Caco-2 (cell line): ENCODE data around the gene MRPS27. TPM values are rescaled to one million over a fixed set of nuclear protein-coding genes. Genes with fewer than 3 reads are reported as not detected.

ENCODE experiments used
- Bru-seq: library from RNA; stranded (reverse); fragments of 400-500 nt; gene quantifications from one replicate; lab custom pipeline; 2021; lab: Mats Ljungman, UMichigan
- BruChase-seq, 2 experiments: library from RNA; stranded (reverse); fragments of 400-500 nt; gene quantifications; one replicate each; lab custom pipeline; 2021; lab: Mats Ljungman, UMichigan
- BruUV-seq: library from RNA; stranded (reverse); fragments of 400-500 nt; replicated peaks from 2 replicates; lab custom pipeline; 2021; lab: Mats Ljungman, UMichigan
- CTCF ChIA-PET: fragments of 300-600 bp; sonication (Branson Sonifier 250); formaldehyde crosslinking; loops from one replicate; lab custom pipeline; 2022; ENCODE audit warnings: antibody characterized with exemption; lab: Charles Lee
- POLR2A ChIA-PET: fragments of 300-600 bp; sonication (Branson Sonifier 250); formaldehyde crosslinking; loops from one replicate; lab custom pipeline; 2022; ENCODE audit warnings: antibody characterized with exemption; lab: Charles Lee
- DNase-seq, 2 experiments: peaks; one replicate each; pipeline versions ENCODE4 v3.0.0 to v3.0.0-alpha.2; 2020 to 2022
- H3K27me3 ChIP-seq: replicated peaks from 2 replicates; pipeline ENCODE4 v1.6.0; 2011; ENCODE audit warnings: low read length; ENCODE audit not compliant: control insufficient read depth, insufficient read depth
- H3K36me3 ChIP-seq: 2 replicates; pipeline ENCODE4 v1.5.1; 2011; ENCODE audit warnings: low read length; ENCODE audit not compliant: control insufficient read depth, insufficient read depth
- H3K4me1 ChIP-seq: fragments of 250-450 bp; sonication (Bioruptor Pico); 2 replicates; pipeline ENCODE4 v1.5.1; 2020; ENCODE audit warnings: mild to moderate bottlenecking
- H3K4me3 ChIP-seq: 2 replicates; pipeline ENCODE4 v1.5.1; 2011; ENCODE audit warnings: low read depth, mild to moderate bottlenecking, control low read depth, low read length
- H3K9me3 ChIP-seq: fragments of 250-450 bp; sonication (Bioruptor Pico); 2 replicates; pipeline ENCODE4 v1.5.1; 2020; ENCODE audit warnings: mild to moderate bottlenecking, moderate library complexity
- H3K27ac Mint-ChIP-seq: one replicate; pipeline ENCODE4 v1.8.0; 2022; ENCODE audit warnings: mixed read lengths; ENCODE audit not compliant: unreplicated experiment
- H3K27me3 Mint-ChIP-seq: one replicate; pipeline ENCODE4 v1.8.0; 2022; ENCODE audit warnings: mixed read lengths; ENCODE audit not compliant: insufficient read depth, unreplicated experiment
- H3K36me3 Mint-ChIP-seq: one replicate; pipeline ENCODE4 v1.8.0; 2022; ENCODE audit warnings: mild to moderate bottlenecking, mixed read lengths; ENCODE audit not compliant: insufficient read depth, unreplicated experiment
- H3K4me1 Mint-ChIP-seq: one replicate; pipeline ENCODE4 v1.8.0; 2022; ENCODE audit warnings: low read depth, mixed read lengths; ENCODE audit not compliant: unreplicated experiment
- H3K4me3 Mint-ChIP-seq: one replicate; pipeline ENCODE4 v1.8.0; 2022; ENCODE audit warnings: mild to moderate bottlenecking, moderate library complexity, mixed read lengths; ENCODE audit not compliant: unreplicated experiment
- H3K9me3 Mint-ChIP-seq: one replicate; pipeline ENCODE4 v1.8.0; 2022; ENCODE audit warnings: mixed read lengths; ENCODE audit not compliant: unreplicated experiment
- CTCF ChIP-seq, 2 experiments: fragments of 200-600 bp in 1 of 2; IDR thresholded peaks; 1 replicate in 1 of 2; 2 replicates in 1 of 2; pipeline versions ENCODE4 v1.5.1 to v1.8.0; 2011 to 2022; ENCODE audit warnings: antibody characterized with exemption in 1 of 2, control low read depth in 1 of 2, inconsistent platforms in 1 of 2, low read depth in 1 of 2, low read length in 1 of 2, mild to moderate bottlenecking in 1 of 2, moderate library complexity in 1 of 2; ENCODE audit not compliant: insufficient read depth in 1 of 2, severe bottlenecking in 1 of 2, unreplicated experiment in 1 of 2
- intact Hi-C: fragments of 100-400 bp; cut with micrococcal nuclease; formaldehyde crosslinking; loops from one replicate; pipeline ENCODE4 v1.10.0; 2022; ENCODE audit not compliant: unreplicated experiment
- long read RNA-seq: library from polyadenylated mRNA; stranded (forward); transcript quantifications from one replicate; pipeline ENCODE4 v2.0.0, GENCODE V29; 2022
- total RNA-seq: library from RNA; stranded (reverse); gene quantifications from 2 replicates; pipeline ENCODE4 v1.2.3, GENCODE V29; 2022

Gene MRPS27
- total RNA-seq (71.1 and 83.8 TPM in 2 replicates), Bru-seq, nascent RNA (percentile 87 among the genes with signal in this experiment), BruChase-seq, experiment 1, labeled RNA remaining after a 2-hour chase (percentile 75 among the genes with signal in this experiment), BruChase-seq, experiment 2, labeled RNA remaining after a 6-hour chase (percentile 79 among the genes with signal in this experiment)
- long read RNA-seq, transcript MRPS27-202 (11 exons, 2,628 nt): minor isoform, 16 of 261 reads
- long read RNA-seq, transcript MRPS27-201 (11 exons, 2,785 nt): major isoform, 195 of 261 reads
- long read RNA-seq, partial matches to known transcripts: 4 of 261 reads
- long read RNA-seq, other reads (novel, unspliced or antisense): 43 of 261 reads

GRCh38 chr5:72319976-72320752, at the start of gene MRPS27, which contains the start of gene PTCD2:
Gene MRPS27, minus strand, starts transcription at chr5:72320240. Its CDS starts 19 bp downstream, at chr5:72320221.
Gene PTCD2, plus strand, starts transcription at chr5:72320373. Its CDS starts 10 bp downstream, at chr5:72320383.
- H3K4me1 Mint-ChIP-seq: peaks cover 17% of the 10 kb centered on the region
- no TSS peak for BruUV-seq
- no peaks in the 10 kb centered on the region for H3K9me3 ChIP-seq
- peaks cover 4% of the 10 kb centered on the region; the same call in 1 of the 2 replicates for H3K4me1 ChIP-seq
- peak within 1 kb of the TSS; percentile 99 for H3K4me3 Mint-ChIP-seq
- peaks cover 39% of the 10 kb centered on the region for H3K36me3 Mint-ChIP-seq
- TF ChIP-seq CTCF (IDR thresholded peaks at IDR 0.05; ENCODE audit: insufficient read depth in 1 of 2, low read depth in 1 of 2, low read length in 1 of 2, severe bottlenecking in 1 of 2, unreplicated experiment in 1 of 2): peak; percentile 29 to 45
- H3K4me3 ChIP-seq: peak within 1 kb of the TSS; percentile 78
- peak within 1 kb of the TSS; percentile 97 for H3K27ac Mint-ChIP-seq
- H3K27me3 ChIP-seq: no peaks in the 10 kb centered on the region
- no peaks in the 10 kb centered on the region for H3K36me3 ChIP-seq
- ChIA-PET POLR2A (interaction anchor here (0.5 to 1.0 kb wide), 4 partner anchors 12 to 787 kb away, joined by 3 to 19 read pairs (median 3); no protein-coding TSS in a partner anchor), CTCF (interaction anchor here (1.1 kb wide), 1 partner anchor 12 kb away, joined by 15 read pairs; no protein-coding TSS in a partner anchor)
- H3K27me3 Mint-ChIP-seq: no peaks in the 10 kb centered on the region
- intact Hi-C loops: loop anchor here (1.0 kb wide), 1 partner anchor 12 kb away; no protein-coding TSS in a partner anchor
- no peaks in the 10 kb centered on the region for H3K9me3 Mint-ChIP-seq
- DNase-seq: peak; percentile 97 to 99

- H3K27ac Mint-ChIP-seq: no peak overlapping the region
- no peak overlapping the region for H3K4me3 ChIP-seq
- H3K4me1 ChIP-seq: peaks cover 12% of the 10 kb centered on the region; the same call in 1 of the 2 replicates
- no peak for TF ChIP-seq CTCF (IDR thresholded peaks at IDR 0.05; ENCODE audit: insufficient read depth in 1 of 2, low read depth in 1 of 2, low read length in 1 of 2, severe bottlenecking in 1 of 2, unreplicated experiment in 1 of 2)
- intact Hi-C loops: no loop called here
- no peaks in the 10 kb centered on the region for H3K4me1 Mint-ChIP-seq
- DNase-seq: no peak
- H3K36me3 Mint-ChIP-seq: no peaks in the 10 kb centered on the region
- ChIA-PET CTCF (no interaction called here), POLR2A (no interaction called here)
- H3K36me3 ChIP-seq: no peaks in the 10 kb centered on the region
- no peak overlapping the region for H3K4me3 Mint-ChIP-seq
- no peaks in the 10 kb centered on the region for H3K9me3 ChIP-seq
- H3K27me3 Mint-ChIP-seq: no peaks in the 10 kb centered on the region
- no peaks in the 10 kb centered on the region for H3K9me3 Mint-ChIP-seq
- H3K27me3 ChIP-seq: no peaks in the 10 kb centered on the region
- no TSS peak for BruUV-seq
Observed at GRCh38 chr5:72369711-72370110, 49.7 kb upstream of the MRPS27 start.

GRCh38 chr5:72369301-72369700, 49.3 kb upstream of the MRPS27 start:
- H3K27me3 ChIP-seq: no peaks in the 10 kb centered on the region
- no peaks in the 10 kb centered on the region for H3K9me3 ChIP-seq
- H3K4me3 ChIP-seq: no peak overlapping the region
- no peak for TF ChIP-seq CTCF (IDR thresholded peaks at IDR 0.05; ENCODE audit: insufficient read depth in 1 of 2, low read depth in 1 of 2, low read length in 1 of 2, severe bottlenecking in 1 of 2, unreplicated experiment in 1 of 2)
- Mint-ChIP-seq H3K36me3 (no peaks in the 10 kb centered on the region), H3K4me1 (no peaks in the 10 kb centered on the region), H3K9me3 (no peaks in the 10 kb centered on the region), H3K27ac (no peak overlapping the region), H3K4me3 (no peak overlapping the region), H3K27me3 (no peaks in the 10 kb centered on the region)
- no peak for DNase-seq
- no peaks in the 10 kb centered on the region for H3K36me3 ChIP-seq
- peaks cover 12% of the 10 kb centered on the region; the same call in 1 of the 2 replicates for H3K4me1 ChIP-seq
- intact Hi-C loops: no loop called here
- CTCF ChIA-PET: no interaction called here
- POLR2A ChIA-PET: no interaction called here
- no TSS peak for BruUV-seq
